K562 (cell line): Measurements from ENCODE around the gene KLK10. TPM values are rescaled to one million over a fixed set of nuclear protein-coding genes. Genes with fewer than 3 reads are reported as not detected.

Experiments used
- ATAC-seq: fragments of 200-7000 bp; cut with Tn5 transposase; 3 replicates; pipeline ENCODE4 v1.9.1; 2020; ENCODE audit warnings: moderate library complexity
- BruUV-seq: library from RNA; stranded (reverse); fragments of 400-500 nt; replicated peaks from 2 replicates; lab custom pipeline; 2021; lab: Mats Ljungman, UMichigan
- CTCF ChIA-PET: fragments of 300-600 bp; formaldehyde crosslinking; extraction: SDS; loops from one replicate; lab custom pipeline; 2021; ENCODE audit warnings: low intra/inter-chr PET ratio; lab: Yijun Ruan, JAX
- POLR2A ChIA-PET: fragments of 300-600, 350-650 bp; sonication (Branson Sonifier 250); formaldehyde crosslinking; extraction: SDS; loops from one replicate; lab custom pipeline; 2021; ENCODE audit warnings: antibody characterized with exemption, inconsistent platforms; lab: Yijun Ruan, JAX
- DNase-seq, 4 experiments: peaks; one replicate each; pipeline versions ENCODE4 v3.0.0 to v3.0.0-alpha.2; 2011 to 2018; ENCODE audit warnings: low spot score in 3 of 4, mixed read lengths in 3 of 4; ENCODE audit errors: extremely low read depth in 1 of 4
- FAIRE-seq: peaks from 2 replicates; lab custom pipeline; 2011; peaks lifted over from hg19 to GRCh38; lab: Jason Lieb, UNC
- H2AFZ ChIP-seq: 2 replicates; pipeline ENCODE4 v1.6.0; 2011; ENCODE audit warnings: low read depth, low read length, control low read depth, inconsistent platforms
- H3K27ac ChIP-seq: fragments of 200-600 bp; 3 replicates; pipeline ENCODE4 v1.8.0; 2011; ENCODE audit warnings: low read depth, mild to moderate bottlenecking, control low read depth, inconsistent platforms, low read length, moderate library complexity, mixed read lengths; ENCODE audit errors: extremely low read depth
- H3K27me3 ChIP-seq, 2 experiments: fragments of 300-600 bp in 1 of 2; 2 replicates in 1 of 2; 3 replicates in 1 of 2; pipeline versions ENCODE4 v1.6.0 to v1.8.0; 2011; ENCODE audit warnings: inconsistent platforms in 2 of 2, low read length in 2 of 2, mild to moderate bottlenecking in 1 of 2, mixed read lengths in 1 of 2, moderate library complexity in 1 of 2; ENCODE audit not compliant: control insufficient read depth in 2 of 2, insufficient read depth in 2 of 2
- H3K36me3 ChIP-seq: fragments of 300-600 bp; 3 replicates; pipeline ENCODE4 v1.8.0; 2011; ENCODE audit warnings: mild to moderate bottlenecking, low read length, inconsistent platforms; ENCODE audit not compliant: control insufficient read depth, insufficient read depth
- H3K4me1 ChIP-seq, 2 experiments: fragments of 200-600 bp in 1 of 2; replicated peaks in 1 of 2; 2 replicates in 1 of 2; 3 replicates in 1 of 2; pipeline versions ENCODE4 v1.5.1 to v1.8.0; 2011; ENCODE audit warnings: inconsistent platforms in 2 of 2, low read length in 2 of 2, mild to moderate bottlenecking in 1 of 2, mixed read lengths in 1 of 2, moderate library complexity in 1 of 2; ENCODE audit not compliant: control insufficient read depth in 2 of 2, insufficient read depth in 2 of 2
- H3K4me2 ChIP-seq: 2 replicates; pipeline ENCODE4 v1.6.1; 2011; ENCODE audit warnings: low read length, control low read depth, inconsistent platforms, mixed read lengths; ENCODE audit not compliant: insufficient read depth
- H3K4me3 ChIP-seq: fragments of 200-600 bp; sonication (generic), shearing (Covaris generic); 2 replicates; pipeline ENCODE4 v1.5.1; 2016; ENCODE audit warnings: control low read depth, inconsistent platforms
- H3K79me2 ChIP-seq: fragments of 200-600 bp; 3 replicates; pipeline ENCODE4 v1.8.0; 2011; ENCODE audit warnings: low read length, inconsistent platforms; ENCODE audit not compliant: control insufficient read depth, insufficient read depth
- H3K9ac ChIP-seq, 2 experiments: 2 replicates each; pipeline versions ENCODE4 v1.6.0 to v1.6.1; 2011; ENCODE audit warnings: low read depth in 2 of 2, low read length in 2 of 2, control low read depth in 1 of 2, inconsistent platforms in 1 of 2, mild to moderate bottlenecking in 1 of 2, mixed read lengths in 1 of 2; ENCODE audit not compliant: insufficient read depth in 1 of 2
- H3K9me1 ChIP-seq: one replicate; pipeline ENCODE4 v1.6.0; 2011; ENCODE audit warnings: inconsistent platforms, mild to moderate bottlenecking, low read length, moderate library complexity; ENCODE audit not compliant: control insufficient read depth, insufficient read depth
- H3K9me3 ChIP-seq: replicated peaks from 2 replicates; pipeline ENCODE4 v1.5.1; 2011; ENCODE audit warnings: low read depth, low read length, inconsistent platforms; ENCODE audit not compliant: control insufficient read depth, insufficient read depth
- H4K20me1 ChIP-seq: replicated peaks from 2 replicates; pipeline ENCODE4 v1.6.1; 2011; ENCODE audit warnings: low read length, inconsistent platforms, mixed read lengths; ENCODE audit not compliant: control insufficient read depth, insufficient read depth
- BRD4 ChIP-seq: fragments of 200-600 bp; sonication (generic); IDR thresholded peaks from 2 replicates; pipeline ENCODE4 v1.6.1; 2017; ENCODE audit warnings: inconsistent platforms
- CHD2 ChIP-seq: IDR thresholded peaks from 2 replicates; pipeline ENCODE4 v1.6.1; 2011; ENCODE audit warnings: low read depth, low read length
- MAFK ChIP-seq: IDR thresholded peaks from 2 replicates; pipeline ENCODE4 v1.6.1; 2011; ENCODE audit warnings: low read length, improper control_type of control experiment
- TGIF2 ChIP-seq: sonication (generic); formaldehyde crosslinking; IDR thresholded peaks from 2 replicates; pipeline ENCODE4 v1.8.1; 2022; ENCODE audit warnings: mild to moderate bottlenecking, missing genetic modification reagents, moderate library complexity
- ZFP36 ChIP-seq: fragments of 150-350 bp; IDR thresholded peaks from 2 replicates; pipeline ENCODE4 v1.6.1; 2018; ENCODE audit warnings: low read length, low read depth; ENCODE audit not compliant: partially characterized antibody
- ZNF316 ChIP-seq: fragments of 450-650 bp; IDR thresholded peaks from 2 replicates; pipeline ENCODE4 v1.6.1; 2016
- ZNF57 ChIP-seq: fragments of 450-650 bp; formaldehyde crosslinking; IDR thresholded peaks from 2 replicates; pipeline ENCODE4 v1.4.0; 2020; ENCODE audit warnings: mild to moderate bottlenecking, moderate library complexity
- ZNF766 ChIP-seq: fragments of 200-800 bp; sonication (Bioruptor generic); conservative IDR thresholded peaks from 2 replicates; pipeline ENCODE4 v1.6.1; 2016; ENCODE audit warnings: missing genetic modification characterization, missing compliant biosample characterization
- WGBS: fragments of 100-300 bp; shearing (Covaris generic); methylation state at CpG from one replicate; pipeline ENCODE4 v1.1.6; 2016; ENCODE audit warnings: low coverage, mixed read lengths; ENCODE audit not compliant: insufficient coverage; ENCODE audit errors: missing lambda C conversion rate; 5-methylcytosine and 5-hydroxymethylcytosine counted together
- in situ Hi-C: fragments of 300-500 bp; cut with MboI; formaldehyde crosslinking; loops from 4 replicates; pipeline ENCODE4 v1.15.0; 2018; ENCODE audit warnings: inconsistent platforms, mixed read lengths
- intact Hi-C: fragments of 100-400 bp; cut with micrococcal nuclease; formaldehyde crosslinking; loops from 2 replicates; pipeline ENCODE4 v1.14.2; 2022
- polyA plus RNA-seq, 8 experiments: library from polyadenylated mRNA; depleted of rRNA in 4 of 8; stranded (reverse) in 5 of 8; unstranded in 3 of 8; fragments of >200 nt; fragmentation: Nextera tagmentation in 2 of 8; fragmentation: Illumina TruSeq in 1 of 8; extraction: Ambion mirVana in 2 of 8; extraction: Trizol in 1 of 8; gene quantifications; 2 replicates each; pipeline versions ENCODE4 v1.2.1 to v1.2.3, GENCODE V29; 2011 to 2014; ENCODE audit warnings: inconsistent platforms in 1 of 8, missing spikeins in 1 of 8
- total RNA-seq, 7 experiments: library from RNA; depleted of rRNA in 6 of 7; stranded (reverse); fragments of >200 nt in 6 of 7; fragmentation: Illumina TruSeq in 2 of 7; extraction: Trizol in 2 of 7; gene quantifications; 2 replicates each; pipeline versions ENCODE4 v1.2.1 to v1.2.3, GENCODE V29; 2011 to 2021; ENCODE audit warnings: low replicate concordance in 1 of 7
- TF ChIP-seq, protein P1 (sequence below): sonication (generic); formaldehyde crosslinking; IDR thresholded peaks from 2 replicates; pipeline ENCODE4 v1.8.0; 2022; ENCODE audit warnings: missing genetic modification reagents, mild to moderate bottlenecking, borderline replicate concordance

Gene KLK10
- total and polyA plus RNA-seq, 9 of the 15 experiments (the other 6 are each of a cell fraction or from before 2014, with no cell fraction given): 0.11 TPM; not detected in 8

DNA sequence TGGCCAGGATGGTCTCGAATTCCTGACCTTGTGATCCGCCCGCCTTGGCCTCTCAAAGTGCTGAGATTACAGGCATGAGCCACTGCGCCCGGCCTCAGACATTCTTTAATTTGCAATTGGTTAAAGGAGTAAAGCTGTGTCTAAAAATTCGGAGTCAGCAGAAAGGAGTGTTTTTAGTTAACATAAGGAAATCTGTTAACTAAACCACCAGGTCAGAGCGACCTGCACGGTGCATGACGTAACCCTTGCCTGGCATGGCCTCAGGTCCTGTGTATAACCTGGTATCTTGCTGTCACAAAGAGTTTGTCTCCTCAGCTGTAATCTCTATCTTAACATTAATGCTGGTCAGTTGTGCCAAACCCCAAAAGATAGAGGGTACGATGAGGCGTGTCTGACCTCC is 24.8 kb upstream of the KLK10 start (continued):
- TF ChIP-seq MAFK: peak; percentile 43; the same call in 1 of the 2 replicates
- TF ChIP-seq ZNF316: peak; percentile 83
- TF ChIP-seq, protein P1, sequence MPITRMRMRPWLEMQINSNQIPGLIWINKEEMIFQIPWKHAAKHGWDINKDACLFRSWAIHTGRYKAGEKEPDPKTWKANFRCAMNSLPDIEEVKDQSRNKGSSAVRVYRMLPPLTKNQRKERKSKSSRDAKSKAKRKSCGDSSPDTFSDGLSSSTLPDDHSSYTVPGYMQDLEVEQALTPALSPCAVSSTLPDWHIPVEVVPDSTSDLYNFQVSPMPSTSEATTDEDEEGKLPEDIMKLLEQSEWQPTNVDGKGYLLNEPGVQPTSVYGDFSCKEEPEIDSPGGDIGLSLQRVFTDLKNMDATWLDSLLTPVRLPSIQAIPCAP: no peak

DNA sequence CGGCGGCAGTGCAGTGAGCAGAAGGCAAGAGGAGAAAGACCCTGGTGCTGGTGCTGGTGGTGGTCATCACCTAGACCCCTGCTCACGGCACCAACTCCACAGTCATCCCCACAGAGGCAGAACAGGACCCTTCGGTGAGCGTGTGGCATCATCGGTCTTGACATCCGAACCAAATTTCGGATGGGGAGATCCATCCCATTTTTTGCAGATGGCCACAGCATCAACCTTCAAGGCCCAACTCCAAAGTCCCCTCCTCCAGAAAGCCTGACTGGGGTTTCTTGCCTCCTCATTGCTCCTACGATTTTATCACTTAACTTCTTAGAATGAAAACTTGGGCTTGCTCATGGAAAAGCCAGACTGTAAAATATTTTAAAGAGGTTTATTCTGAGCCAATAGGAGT is 24.0 kb upstream of the KLK10 start:
- in situ Hi-C loops (no loop called here), intact Hi-C loops (no loop called here)
- no TSS peak for BruUV-seq
- Histone ChIP-seq H3K9me1 (no peaks in the 10 kb centered on the region), H3K27ac (no peak overlapping the region), H2AFZ (no peak overlapping the region), H3K4me1 (no peaks in the 10 kb centered on the region), H3K9ac (no peak overlapping the region), H3K36me3 (no peaks in the 10 kb centered on the region), H3K4me3 (no peak overlapping the region), H4K20me1 (no peaks in the 10 kb centered on the region), H3K9me3 (no peaks in the 10 kb centered on the region), H3K27me3 (peaks cover 15 to 17% of the 10 kb centered on the region in 2 experiments; a peak in 3 of 5 replicates), H3K79me2 (no peaks in the 10 kb centered on the region), H3K4me2 (no peak overlapping the region)
- ChIA-PET CTCF (no interaction called here), POLR2A (interaction anchor here (1.1 to 1.5 kb wide), 2 partner anchors 9 kb away, joined by 3 to 5 read pairs; partner anchors contain the start of gene KLK12)
- FAIRE-seq (no peak), ATAC-seq (no peak), DNase-seq (no peak)
- 3% methylated on average over 9 of the region's 9 CpGs for WGBS
- TF ChIP-seq BRD4 (no peak), TGIF2 (no peak), ZNF766 (0 out of 2 replicates have a peak, but pooled peaks have one; percentile 39), ZFP36 (peak; percentile 84), ZNF57 (no peak), CHD2 (no peak)
